Measurements from ENCODE around the gene SGCA. TPM values are rescaled to one million over a fixed set of nuclear protein-coding genes. Genes with fewer than 3 reads are reported as not detected.
A peak's percentile ranks its signal among the peaks of the same experiment; 100 is the strongest.

Gene SGCA
- total and polyA plus RNA-seq, 3 donors from 2014 or later, result 2.4 to 33.1 (median 7.6) TPM

DNA sequence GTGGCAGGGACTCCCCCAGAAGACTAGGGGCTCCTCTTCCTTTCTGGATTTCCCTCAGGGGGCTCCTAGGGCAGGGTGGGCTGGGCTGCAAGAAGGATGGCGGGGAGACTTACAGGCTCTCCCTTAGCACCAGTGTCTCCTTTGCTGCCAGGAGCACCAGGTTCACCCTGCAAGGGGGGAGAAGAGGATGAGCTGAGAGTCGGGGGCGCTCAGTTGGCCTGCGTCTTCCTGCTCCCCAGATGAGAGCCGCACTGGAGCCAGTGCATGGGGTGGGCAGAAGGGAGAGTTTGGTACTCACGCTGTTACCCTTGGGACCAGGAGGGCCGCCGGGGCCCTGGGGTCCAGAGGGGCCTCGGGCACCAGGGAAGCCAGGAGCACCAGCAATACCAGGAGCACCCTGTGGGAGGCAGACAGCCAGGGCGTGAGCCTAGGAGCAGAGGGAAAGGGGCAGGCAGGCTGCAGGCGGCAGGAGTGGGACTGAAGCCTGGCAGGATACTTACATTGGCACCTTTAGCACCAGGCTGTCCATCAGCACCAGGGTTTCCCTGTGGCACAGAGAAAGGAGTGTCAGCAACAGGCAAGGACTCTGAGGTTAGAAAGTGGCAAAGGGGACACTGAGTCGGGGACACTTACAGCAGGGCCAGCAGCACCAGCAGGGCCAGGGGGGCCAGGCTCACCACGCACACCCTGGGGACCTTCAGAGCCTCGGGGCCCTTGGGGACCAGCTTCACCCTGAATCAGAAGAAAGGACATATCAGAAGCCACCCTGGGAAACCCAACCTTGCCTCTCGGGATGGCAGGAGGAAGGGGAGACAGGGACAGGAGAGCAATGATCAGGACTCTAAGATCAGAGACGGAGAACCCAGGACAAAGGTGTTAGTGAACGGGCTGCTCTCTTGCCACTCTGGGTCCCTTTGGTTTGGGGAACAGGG is 29.4 kb downstream of the SGCA start:
- Histone ChIP-seq H3K27ac (no peak overlapping the region), H3K36me3 (ENCODE audit: low read depth, missing control alignments) (no peaks in the 10 kb centered on the region), H3K9me3 (no peaks in the 10 kb centered on the region), H3K4me1 (peaks cover 9% of the 10 kb centered on the region), H3K27me3 (no peaks in the 10 kb centered on the region), H3K4me3 (no peak overlapping the region)
- DNase-seq, result no peak
- WGBS, 2 donors, result 87 to 89% methylated on average over 9 to 16 of the region's 17 CpGs
- no peak for TF ChIP-seq POLR2A (IDR thresholded peaks at IDR 0.05)
- TF ChIP-seq, protein P1, sequence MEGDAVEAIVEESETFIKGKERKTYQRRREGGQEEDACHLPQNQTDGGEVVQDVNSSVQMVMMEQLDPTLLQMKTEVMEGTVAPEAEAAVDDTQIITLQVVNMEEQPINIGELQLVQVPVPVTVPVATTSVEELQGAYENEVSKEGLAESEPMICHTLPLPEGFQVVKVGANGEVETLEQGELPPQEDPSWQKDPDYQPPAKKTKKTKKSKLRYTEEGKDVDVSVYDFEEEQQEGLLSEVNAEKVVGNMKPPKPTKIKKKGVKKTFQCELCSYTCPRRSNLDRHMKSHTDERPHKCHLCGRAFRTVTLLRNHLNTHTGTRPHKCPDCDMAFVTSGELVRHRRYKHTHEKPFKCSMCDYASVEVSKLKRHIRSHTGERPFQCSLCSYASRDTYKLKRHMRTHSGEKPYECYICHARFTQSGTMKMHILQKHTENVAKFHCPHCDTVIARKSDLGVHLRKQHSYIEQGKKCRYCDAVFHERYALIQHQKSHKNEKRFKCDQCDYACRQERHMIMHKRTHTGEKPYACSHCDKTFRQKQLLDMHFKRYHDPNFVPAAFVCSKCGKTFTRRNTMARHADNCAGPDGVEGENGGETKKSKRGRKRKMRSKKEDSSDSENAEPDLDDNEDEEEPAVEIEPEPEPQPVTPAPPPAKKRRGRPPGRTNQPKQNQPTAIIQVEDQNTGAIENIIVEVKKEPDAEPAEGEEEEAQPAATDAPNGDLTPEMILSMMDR (IDR thresholded peaks at IDR 0.05), result no peak
- intact Hi-C loops (cut with DNase I; ENCODE audit: low total_unique reads), result no loop called here

- intact Hi-C loops (cut with DNase I; ENCODE audit: low total_unique reads), result no loop called here
- TF ChIP-seq POLR2A (IDR thresholded peaks at IDR 0.05), result no peak
- TF ChIP-seq, protein P1 (IDR thresholded peaks at IDR 0.05), result no peak
- WGBS, 2 donors, result 82 to 95% methylated on average over 2 to 4 of the region's 5 CpGs
- H3K4me3 ChIP-seq, result no peak overlapping the region
- H3K27ac ChIP-seq, result peak overlapping the region in 1 of 2 donors; percentile 51
- no peak for DNase-seq
- H3K9me3 ChIP-seq, result no peaks in the 10 kb centered on the region
- peaks cover 11% of the 10 kb centered on the region for H3K4me1 ChIP-seq
- H3K27me3 ChIP-seq, result no peaks in the 10 kb centered on the region
- H3K36me3 ChIP-seq (ENCODE audit: low read depth, missing control alignments), result no peaks in the 10 kb centered on the region
Observed at GRCh38 chr17:50196036-50196435, 30.2 kb downstream of the SGCA start.

DNA sequence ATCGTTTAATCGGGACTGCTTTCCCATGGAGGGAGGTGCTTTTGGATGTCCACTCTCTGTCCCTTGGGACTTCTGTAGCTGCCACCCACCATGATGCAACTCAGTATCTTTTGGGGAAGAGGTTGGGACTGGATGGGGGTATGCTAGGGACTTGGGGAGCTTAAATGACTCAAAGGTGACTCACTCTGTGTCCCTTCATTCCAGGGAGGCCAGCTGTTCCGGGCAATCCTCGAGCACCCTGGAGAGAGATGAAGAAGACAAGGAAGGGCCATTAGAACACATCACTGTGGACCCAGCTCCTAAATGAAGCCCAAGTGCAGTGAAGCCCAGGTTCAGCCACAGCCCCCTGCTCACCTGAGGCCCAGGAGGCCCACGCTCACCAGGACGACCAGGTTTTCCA is 31.0 kb downstream of the SGCA start:
- Histone ChIP-seq H3K9me3 (no peaks in the 10 kb centered on the region), H3K36me3 (ENCODE audit: low read depth, missing control alignments) (no peaks in the 10 kb centered on the region), H3K27ac (peak overlapping the region in 1 of 2 donors; percentile 51), H3K4me1 (peaks cover 11% of the 10 kb centered on the region), H3K4me3 (no peak overlapping the region), H3K27me3 (no peaks in the 10 kb centered on the region)
- TF ChIP-seq, protein P1 (IDR thresholded peaks at IDR 0.05), result no peak
- no peak for TF ChIP-seq POLR2A (IDR thresholded peaks at IDR 0.05)
- no peak for DNase-seq
- intact Hi-C loops (cut with DNase I; ENCODE audit: low total_unique reads), result no loop called here
- WGBS, 2 donors, result 61 to 76% methylated on average over 4 to 6 of the region's 6 CpGs

- H3K36me3 ChIP-seq (ENCODE audit: low read depth, missing control alignments), result no peaks in the 10 kb centered on the region
- 35 to 55% methylated on average over 7 of the region's 7 CpGs for WGBS, 2 donors
- no peaks in the 10 kb centered on the region for H3K9me3 ChIP-seq
- H3K27me3 ChIP-seq, result no peaks in the 10 kb centered on the region
- intact Hi-C loops (cut with DNase I; ENCODE audit: low total_unique reads), result no loop called here
- DNase-seq, result peak; percentile 76
- TF ChIP-seq POLR2A (IDR thresholded peaks at IDR 0.05), result no peak
- TF ChIP-seq, protein P1 (IDR thresholded peaks at IDR 0.05), result peak; percentile 41 to 67 (median 49)
- H3K4me1 ChIP-seq, result peaks cover 13% of the 10 kb centered on the region
- no peak overlapping the region for H3K4me3 ChIP-seq
- peak overlapping the region; percentile 20 to 24 for H3K27ac ChIP-seq
Observed at GRCh38 chr17:50198026-50198669, 32.3 kb downstream of the SGCA start.

All from testis (tissue), 3 donors.